ENCODE data around the gene APOBEC3C. TPM values are rescaled to one million over a fixed set of nuclear protein-coding genes. Genes with fewer than 3 reads are reported as not detected.
A peak's percentile ranks its signal among the peaks of the same experiment; 100 is the strongest.
"Not testable (repeated sequence)": the region's sequence is repeated elsewhere in the genome, so short reads cannot be mapped to it uniquely, and the experiment has no call there.

Gene APOBEC3C
- total RNA-seq, 2 experiments from 2014 or later: 82.2 to 82.6 TPM

- Mint-ChIP-seq H3K4me3 (no peak overlapping the region), H3K27ac (peak overlapping the region; percentile 80), H3K27me3 (no peaks in the 10 kb centered on the region), H3K36me3 (ENCODE audit: low read depth) (peaks cover 30% of the 10 kb centered on the region), H3K4me1 (ENCODE audit: low read depth) (peaks cover 44% of the 10 kb centered on the region), H3K9me3 (no peaks in the 10 kb centered on the region)
- CTCF ChIA-PET: no interaction called here
- intact Hi-C loops (cut with micrococcal nuclease): no loop called here
- POLR2A ChIA-PET: no interaction called here
- no peak for DNase-seq
- no peak for TF ChIP-seq CTCF (IDR thresholded peaks at IDR 0.05)
- no peak for ATAC-seq
Observed at GRCh38 chr22:39026509-39027150, 12.6 kb downstream of the APOBEC3C start.

- POLR2A ChIA-PET: no interaction called here
- Mint-ChIP-seq H3K4me1 (ENCODE audit: low read depth) (peaks cover 37% of the 10 kb centered on the region), H3K36me3 (ENCODE audit: low read depth) (peaks cover 25% of the 10 kb centered on the region), H3K27me3 (no peaks in the 10 kb centered on the region), H3K9me3 (no peaks in the 10 kb centered on the region), H3K27ac (peak overlapping the region; percentile 84), H3K4me3 (no peak overlapping the region)
- no peak for DNase-seq
- no peak for TF ChIP-seq CTCF (IDR thresholded peaks at IDR 0.05)
- ATAC-seq: no peak
- CTCF ChIA-PET: no interaction called here
- intact Hi-C loops (cut with micrococcal nuclease): no loop called here
Observed at GRCh38 chr22:39027717-39028116, 13.7 kb downstream of the APOBEC3C start.

GRCh38 chr22:39028281-39028680 is 14.2 kb downstream of the APOBEC3C start:
- intact Hi-C loops (cut with micrococcal nuclease): no loop called here
- no peak overlapping the region for H3K4me3 Mint-ChIP-seq
- peaks cover 37% of the 10 kb centered on the region for H3K4me1 Mint-ChIP-seq (ENCODE audit: low read depth)
- H3K27ac Mint-ChIP-seq: peak overlapping the region; percentile 84
- CTCF ChIA-PET: no interaction called here
- H3K9me3 Mint-ChIP-seq: no peaks in the 10 kb centered on the region
- TF ChIP-seq CTCF (IDR thresholded peaks at IDR 0.05): no peak
- peak; percentile 8 for ATAC-seq
- peaks cover 28% of the 10 kb centered on the region for H3K36me3 Mint-ChIP-seq (ENCODE audit: low read depth)
- H3K27me3 Mint-ChIP-seq: no peaks in the 10 kb centered on the region
- no peak for DNase-seq
- POLR2A ChIA-PET: no interaction called here

GRCh38 chr22:39029227-39029626 is 15.2 kb downstream of the APOBEC3C start:
- ChIA-PET CTCF (interaction anchor here (0.7 kb wide), 1 partner anchor 15 kb away, joined by 3 read pairs; no protein-coding TSS in a partner anchor), POLR2A (no interaction called here)
- TF ChIP-seq CTCF (IDR thresholded peaks at IDR 0.05): no peak
- peaks cover 30% of the 10 kb centered on the region for H3K4me1 Mint-ChIP-seq (ENCODE audit: low read depth)
- intact Hi-C loops (cut with micrococcal nuclease): no loop called here
- no peaks in the 10 kb centered on the region for H3K9me3 Mint-ChIP-seq
- ATAC-seq: no peak
- H3K36me3 Mint-ChIP-seq (ENCODE audit: low read depth): peaks cover 25% of the 10 kb centered on the region
- H3K27ac Mint-ChIP-seq: no peak overlapping the region
- H3K27me3 Mint-ChIP-seq: no peaks in the 10 kb centered on the region
- H3K4me3 Mint-ChIP-seq: no peak overlapping the region
- no peak for DNase-seq

GRCh38 chr22:39030705-39031104 is 16.6 kb downstream of the APOBEC3C start:
- no peak for DNase-seq
- POLR2A ChIA-PET: interaction anchor here (1.0 kb wide), 1 partner anchor 9 kb away, joined by 3 read pairs; no protein-coding TSS in a partner anchor
- intact Hi-C loops (cut with micrococcal nuclease): no loop called here
- H3K4me3 Mint-ChIP-seq: no peak overlapping the region
- no peaks in the 10 kb centered on the region for H3K9me3 Mint-ChIP-seq
- H3K4me1 Mint-ChIP-seq (ENCODE audit: low read depth): peaks cover 16% of the 10 kb centered on the region
- CTCF ChIA-PET: no interaction called here
- no peaks in the 10 kb centered on the region for H3K27me3 Mint-ChIP-seq
- ATAC-seq: no peak
- no peak for TF ChIP-seq CTCF (IDR thresholded peaks at IDR 0.05)
- peaks cover 17% of the 10 kb centered on the region for H3K36me3 Mint-ChIP-seq (ENCODE audit: low read depth)
- H3K27ac Mint-ChIP-seq: no peak overlapping the region

GRCh38 chr22:39031434-39032295 is 17.6 kb downstream of the APOBEC3C start:
- peaks cover 15% of the 10 kb centered on the region for H3K36me3 Mint-ChIP-seq (ENCODE audit: low read depth)

GRCh38 chr22:39037071-39037470 is 23.0 kb downstream of the APOBEC3C start:
- CTCF ChIA-PET; intact Hi-C loops (cut with micrococcal nuclease); ATAC-seq; H3K4me3 Mint-ChIP-seq; DNase-seq; H3K27me3 Mint-ChIP-seq; H3K9me3 Mint-ChIP-seq: not testable (repeated sequence)
- peaks cover 13% of the 10 kb centered on the region for H3K36me3 Mint-ChIP-seq (ENCODE audit: low read depth)
- H3K4me1 Mint-ChIP-seq (ENCODE audit: low read depth): peaks cover 22% of the 10 kb centered on the region
- peak overlapping the region; percentile 48 for H3K27ac Mint-ChIP-seq
- POLR2A ChIA-PET: interaction anchor here (1.4 kb wide), 1 partner anchor 23 kb away, joined by 3 read pairs; the partner anchor contains the start of gene APOBEC3C

More at GRCh38 chr22:39031434-39032295, 17.6 kb downstream of the APOBEC3C start:
- CTCF ChIA-PET; DNase-seq; H3K27ac Mint-ChIP-seq; H3K27me3 Mint-ChIP-seq; H3K9me3 Mint-ChIP-seq; ATAC-seq; intact Hi-C loops (cut with micrococcal nuclease); H3K4me3 Mint-ChIP-seq: not testable (repeated sequence)
- POLR2A ChIA-PET: interaction anchor here (1.0 kb wide), 1 partner anchor 8 kb away, joined by 3 read pairs; no protein-coding TSS in a partner anchor
- peaks cover 10% of the 10 kb centered on the region for H3K4me1 Mint-ChIP-seq (ENCODE audit: low read depth)
